ENCODE measurements around the gene HAX1.
A peak's percentile ranks its signal among the peaks of the same experiment; 100 is the strongest.
"Not testable (repeated sequence)": the region's sequence is repeated elsewhere in the genome, so short reads cannot be mapped to it uniquely, and the experiment has no call there.

Gene HAX1

GRCh38 chr1:154272217-154272998 lies at the start of gene HAX1:
Gene HAX1 (plus strand): TSS chr1:154272629. CDS start chr1:154272724, 95 bp downstream.
- peak; percentile 95 for DNase-seq (ENCODE audit: low spot score)

GRCh38 chr1:154222918-154223317 lies 49.5 kb upstream of the HAX1 start:
- DNase-seq (ENCODE audit: low spot score): no peak

- DNase-seq (ENCODE audit: low spot score): no peak
These were observed 48.8 kb upstream of the HAX1 start for GRCh38 chr1:154223621-154224020.

- no peak for DNase-seq (ENCODE audit: low spot score)
These were observed 47.1 kb upstream of the HAX1 start for GRCh38 chr1:154225370-154225769.

GRCh38 chr1:154231112-154231511 lies 41.3 kb upstream of the HAX1 start:
- not testable (repeated sequence) for DNase-seq (ENCODE audit: low spot score)

- not testable (repeated sequence) for DNase-seq (ENCODE audit: low spot score)
These were observed 39.3 kb upstream of the HAX1 start for GRCh38 chr1:154233127-154233526.

GRCh38 chr1:154236855-154237254 lies 35.6 kb upstream of the HAX1 start:
- no peak for DNase-seq (ENCODE audit: low spot score)

- DNase-seq (ENCODE audit: low spot score): no peak
These were observed 35.0 kb upstream of the HAX1 start for GRCh38 chr1:154237435-154237834.

GRCh38 chr1:154237880-154238506 lies 34.4 kb upstream of the HAX1 start:
- no peak for DNase-seq (ENCODE audit: low spot score)

- DNase-seq (ENCODE audit: low spot score): no peak
These were observed 32.9 kb upstream of the HAX1 start for GRCh38 chr1:154239491-154239890.

- DNase-seq (ENCODE audit: low spot score): no peak
These were observed 32.1 kb upstream of the HAX1 start for GRCh38 chr1:154240294-154240833.

- DNase-seq (ENCODE audit: low spot score): peak; percentile 33
These were observed 30.6 kb upstream of the HAX1 start for GRCh38 chr1:154241703-154242351.

GRCh38 chr1:154253671-154254070 lies 18.8 kb upstream of the HAX1 start:
- DNase-seq (ENCODE audit: low spot score): no peak

GRCh38 chr1:154256686-154257085 lies 15.7 kb upstream of the HAX1 start:
- no peak for DNase-seq (ENCODE audit: low spot score)

- DNase-seq (ENCODE audit: low spot score): no peak
These were observed 13.6 kb upstream of the HAX1 start for GRCh38 chr1:154258784-154259183.

- no peak for DNase-seq (ENCODE audit: low spot score)
These were observed 12.3 kb upstream of the HAX1 start for GRCh38 chr1:154260127-154260526.

GRCh38 chr1:154263465-154264332 lies 8.7 kb upstream of the HAX1 start:
- DNase-seq (ENCODE audit: low spot score): no peak

- no peak for DNase-seq (ENCODE audit: low spot score)
These were observed 8.0 kb upstream of the HAX1 start for GRCh38 chr1:154264454-154264853.

GRCh38 chr1:154265586-154265985 lies 6.8 kb upstream of the HAX1 start:
- DNase-seq (ENCODE audit: low spot score): no peak

GRCh38 chr1:154270833-154271232 lies 1.6 kb upstream of the HAX1 start:
- DNase-seq (ENCODE audit: low spot score): no peak

- DNase-seq (ENCODE audit: low spot score): no peak
These were observed 652 bp downstream of the HAX1 start for GRCh38 chr1:154272999-154273563.

GRCh38 chr1:154276797-154277196 lies 4.4 kb downstream of the HAX1 start:
- no peak for DNase-seq (ENCODE audit: low spot score)

Measured in hematopoietic multipotent progenitor cell treated with erythropoietin and hydrocortisone succinate and interleukin-3 and kit ligand, for 15 days (in vitro differentiated cells).